ENCODE measurements around the gene C11orf24.

C11orf24 gene

GRCh38 chr11:68298659-68299516 is 27.1 kb upstream of the C11orf24 start:
- TF ChIP-seq CTCF (IDR thresholded peaks at IDR 0.05; ENCODE audit: low read depth, low read length) = no peak
- DNase-seq (ENCODE audit: low read depth, low spot score) = no peak
- H3K4me3 ChIP-seq (ENCODE audit: low read depth, low read length) = no peak overlapping the region
- in situ Hi-C loops (cut with HindIII; ENCODE audit: low sequenced_read_pairs) = no loop called here

- peak; percentile 99 for TF ChIP-seq CTCF (IDR thresholded peaks at IDR 0.05; ENCODE audit: low read depth, low read length)
- no peak overlapping the region for H3K4me3 ChIP-seq (ENCODE audit: low read depth, low read length)
These were observed 26.3 kb upstream of the C11orf24 start for GRCh38 chr11:68297812-68298658.

GRCh38 chr11:68297494-68297811 is 25.7 kb upstream of the C11orf24 start:
- no peak for TF ChIP-seq CTCF (IDR thresholded peaks at IDR 0.05; ENCODE audit: low read depth, low read length)
- in situ Hi-C loops (cut with HindIII; ENCODE audit: low sequenced_read_pairs) = no loop called here
- H3K4me3 ChIP-seq (ENCODE audit: low read depth, low read length) = no peak overlapping the region
- DNase-seq (ENCODE audit: low read depth, low spot score) = no peak

More at GRCh38 chr11:68297812-68298658, 26.3 kb upstream of the C11orf24 start:
- peak; percentile 53 for DNase-seq (ENCODE audit: low read depth, low spot score)
- in situ Hi-C loops (cut with HindIII; ENCODE audit: low sequenced_read_pairs) = no loop called here

GRCh38 chr11:68297052-68297378 is 25.2 kb upstream of the C11orf24 start:
- H3K4me3 ChIP-seq (ENCODE audit: low read depth, low read length) = no peak overlapping the region
- TF ChIP-seq CTCF (IDR thresholded peaks at IDR 0.05; ENCODE audit: low read depth, low read length) = no peak
- DNase-seq (ENCODE audit: low read depth, low spot score) = no peak
- in situ Hi-C loops (cut with HindIII; ENCODE audit: low sequenced_read_pairs) = no loop called here

GRCh38 chr11:68296344-68297051 is 24.7 kb upstream of the C11orf24 start:
- in situ Hi-C loops (cut with HindIII; ENCODE audit: low sequenced_read_pairs) = no loop called here
- H3K4me3 ChIP-seq (ENCODE audit: low read depth, low read length) = no peak overlapping the region
- DNase-seq (ENCODE audit: low read depth, low spot score) = no peak
- TF ChIP-seq CTCF (IDR thresholded peaks at IDR 0.05; ENCODE audit: low read depth, low read length) = no peak

- DNase-seq (ENCODE audit: low read depth, low spot score) = no peak
- no peak overlapping the region for H3K4me3 ChIP-seq (ENCODE audit: low read depth, low read length)
- TF ChIP-seq CTCF (IDR thresholded peaks at IDR 0.05; ENCODE audit: low read depth, low read length) = no peak
- in situ Hi-C loops (cut with HindIII; ENCODE audit: low sequenced_read_pairs) = no loop called here
These were observed 24.2 kb upstream of the C11orf24 start for GRCh38 chr11:68295940-68296339.
